Activated T-cell treated with anti-CD3 and anti-CD28 coated beads for 48 hours (primary cell): ENCODE results near the gene MARCHF4.
"Not testable (repeated sequence)": the region's sequence is repeated elsewhere in the genome, so short reads cannot be mapped to it uniquely, and the experiment has no call there.

Experiments
- DNase-seq: peaks from one replicate; pipeline ENCODE4 v3.0.0-alpha.2; 2020; ENCODE audit warnings: low read depth

The MARCHF4 gene

DNA sequence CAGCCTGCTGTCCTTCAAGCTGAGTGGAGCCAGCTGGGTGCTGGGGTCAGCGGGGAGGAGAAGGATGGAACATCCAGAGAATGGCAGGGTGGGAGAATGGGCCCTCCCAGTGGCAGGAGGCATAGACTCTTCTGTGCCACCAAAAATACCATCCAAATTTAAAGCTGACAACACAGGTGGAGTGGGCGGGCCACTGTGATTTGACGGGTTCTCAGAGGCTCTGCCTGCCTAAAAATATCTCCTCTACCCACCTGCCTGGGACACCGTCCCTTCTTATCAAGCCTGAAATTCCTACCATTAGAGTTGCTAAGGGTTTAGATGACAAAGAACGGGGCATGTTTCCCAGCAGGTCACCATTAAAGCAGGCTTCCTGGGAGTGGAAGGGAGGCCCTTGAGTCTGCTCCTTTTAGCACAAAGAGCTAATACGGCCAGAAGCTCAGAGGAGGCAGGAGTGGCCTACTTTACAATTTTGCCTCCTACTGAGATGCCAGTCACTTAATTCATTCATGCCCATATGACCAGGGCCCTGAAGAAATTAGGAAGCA lies 19.8 kb upstream of the MARCHF4 start:
- DNase-seq = no peak

DNA sequence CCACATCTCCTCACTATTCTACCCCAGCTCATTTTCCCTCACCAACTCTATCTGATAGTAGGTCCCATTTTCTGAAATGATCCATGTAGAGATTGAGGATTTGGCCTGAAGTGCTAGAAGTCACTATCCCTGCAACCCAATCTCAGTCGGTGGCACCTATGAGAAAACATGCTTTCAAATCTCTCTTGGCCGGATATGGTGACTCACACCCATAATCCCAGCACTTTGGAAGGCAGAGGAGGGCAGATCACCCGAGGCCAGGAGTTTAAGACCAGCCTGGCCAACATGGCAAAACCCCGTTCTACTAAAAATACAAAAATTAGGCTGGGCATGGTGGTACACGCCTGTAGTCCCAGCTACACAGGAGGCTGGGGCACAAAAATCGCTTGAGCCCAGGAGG lies 19.1 kb upstream of the MARCHF4 start:
- DNase-seq = no peak

DNA sequence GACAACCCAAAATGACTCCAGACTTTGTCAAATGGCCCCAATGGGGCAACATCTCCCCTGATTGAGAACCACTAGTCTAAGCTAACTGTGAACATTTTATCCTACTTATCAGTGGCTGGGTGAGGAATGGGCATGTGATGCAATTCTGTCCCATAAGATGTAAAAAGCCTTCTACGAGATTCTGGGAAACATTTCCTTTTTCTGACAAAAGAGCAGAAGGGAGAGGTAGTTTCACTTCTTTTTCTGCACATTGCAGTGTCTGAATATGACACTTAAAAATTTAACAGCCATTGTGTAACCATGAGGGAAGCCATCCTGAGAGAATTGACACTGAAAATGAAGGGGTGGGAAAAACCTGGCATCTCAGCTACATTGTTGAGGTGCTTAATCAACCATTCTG lies 17.3 kb upstream of the MARCHF4 start:
- DNase-seq = no peak

DNA sequence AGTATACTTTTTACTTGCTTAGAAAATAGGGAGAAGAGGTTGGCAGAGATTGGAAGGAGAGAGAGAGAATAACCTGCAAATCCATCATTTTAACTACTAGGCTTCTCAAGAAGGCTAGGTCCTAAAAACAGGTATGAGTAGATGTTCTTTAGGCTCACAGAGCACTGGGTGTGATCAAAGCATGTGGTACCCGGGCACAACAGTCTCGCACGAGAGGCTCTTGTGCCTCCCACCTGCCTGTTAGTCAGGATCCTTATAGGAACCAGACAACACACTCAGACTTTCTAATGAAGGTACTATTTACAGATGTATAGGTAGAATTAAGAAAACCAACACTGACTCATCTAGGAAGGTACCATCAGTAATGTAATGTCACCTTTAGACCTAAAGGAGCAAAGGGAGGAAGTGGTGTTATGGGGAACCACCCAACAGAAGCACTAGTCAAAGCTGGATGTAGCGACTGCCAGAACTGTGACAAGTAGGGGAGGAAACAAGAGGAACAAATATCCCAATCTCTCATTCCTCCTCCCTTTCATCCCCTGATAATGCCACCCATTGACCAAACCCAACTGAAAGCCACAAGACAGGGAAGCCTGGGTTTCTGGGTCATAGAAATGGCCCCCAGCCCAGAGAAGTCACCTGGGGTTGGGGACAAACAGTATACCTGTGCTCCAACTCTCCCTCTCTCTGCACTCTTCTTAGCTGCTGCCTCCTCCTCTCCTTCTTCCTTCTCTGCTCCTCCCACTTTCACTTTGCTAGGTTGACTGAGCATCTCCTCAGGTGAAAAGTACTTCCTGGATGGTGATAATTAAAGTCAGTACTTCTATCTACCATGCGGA lies 16.0 kb upstream of the MARCHF4 start:
- no peak for DNase-seq

DNA sequence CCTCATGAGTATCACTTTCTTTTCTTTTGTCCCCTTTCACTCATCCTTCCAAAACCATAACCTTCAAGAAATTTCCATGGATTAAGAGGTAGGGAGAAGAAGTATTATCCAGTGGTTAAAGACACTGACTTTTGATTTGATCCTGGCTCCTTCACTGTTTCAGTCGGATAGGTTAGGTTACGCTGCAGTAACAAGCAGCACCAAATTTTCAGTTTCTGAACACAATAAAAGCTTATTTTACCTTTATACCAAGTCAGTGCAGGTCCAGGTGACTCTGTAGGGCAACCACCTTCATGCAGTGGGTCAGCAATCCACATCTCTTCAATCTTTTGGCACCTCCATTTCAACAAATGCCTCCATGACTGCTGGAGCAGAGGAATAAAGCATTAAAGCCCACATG lies 15.0 kb upstream of the MARCHF4 start:
- DNase-seq = no peak

DNA sequence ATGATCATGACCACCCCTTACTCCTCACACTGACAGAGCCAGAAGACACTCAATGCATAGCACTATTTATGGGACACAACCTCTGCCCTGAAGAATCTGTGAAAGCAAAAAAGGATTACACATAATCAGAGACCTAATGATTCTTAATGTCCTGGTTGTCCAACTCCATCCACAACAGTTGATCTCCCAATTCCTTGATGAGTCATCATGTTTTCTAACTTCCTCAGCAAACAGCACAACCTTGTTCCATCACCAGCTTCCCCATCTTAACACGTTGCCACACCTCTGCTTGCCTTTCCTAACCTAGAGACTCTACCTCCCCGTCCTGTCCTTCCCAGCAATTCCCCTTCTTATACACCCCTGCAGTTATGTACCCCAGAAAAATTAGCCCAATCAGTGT lies 13.2 kb upstream of the MARCHF4 start:
- no peak for DNase-seq

DNA sequence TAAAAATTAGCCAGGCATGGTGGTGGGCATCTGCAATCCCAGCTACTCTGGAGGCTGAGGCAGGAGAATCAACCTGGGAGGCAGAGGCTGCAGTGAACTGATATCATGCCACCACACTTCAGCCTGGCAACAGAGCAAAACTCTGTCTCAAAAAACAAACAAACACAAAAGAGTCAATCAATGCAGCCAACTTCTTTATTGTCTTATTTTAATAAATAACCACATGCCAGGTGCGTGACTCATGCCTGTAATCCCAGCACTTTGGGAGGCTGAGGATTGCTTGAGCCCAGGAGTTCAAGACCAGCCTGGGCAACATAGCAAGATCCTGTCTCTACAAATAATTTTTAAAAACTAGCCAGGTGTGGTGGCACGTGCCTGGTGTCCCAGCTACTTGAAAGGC lies 12.1 kb upstream of the MARCHF4 start:
- not testable (repeated sequence) for DNase-seq

DNA sequence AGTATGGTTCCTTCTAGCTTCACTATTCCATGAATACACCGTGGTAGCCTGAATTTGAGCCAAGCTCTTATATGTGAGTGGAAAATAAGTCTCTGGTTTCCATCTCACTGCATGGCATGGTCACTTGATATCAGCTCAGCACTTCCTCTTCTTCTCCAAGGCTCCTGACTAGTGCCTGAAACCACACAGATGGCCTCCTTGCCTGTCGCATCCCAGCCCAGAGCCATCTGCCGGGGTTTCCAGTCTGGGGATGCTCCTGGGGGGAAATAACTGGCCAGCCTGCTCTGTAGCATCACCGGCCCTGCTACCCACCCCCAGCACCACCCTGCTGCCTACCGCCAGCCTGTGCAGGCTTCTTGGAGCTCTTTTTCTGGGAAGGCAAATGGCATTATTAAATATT lies 7.7 kb upstream of the MARCHF4 start:
- no peak for DNase-seq

DNA sequence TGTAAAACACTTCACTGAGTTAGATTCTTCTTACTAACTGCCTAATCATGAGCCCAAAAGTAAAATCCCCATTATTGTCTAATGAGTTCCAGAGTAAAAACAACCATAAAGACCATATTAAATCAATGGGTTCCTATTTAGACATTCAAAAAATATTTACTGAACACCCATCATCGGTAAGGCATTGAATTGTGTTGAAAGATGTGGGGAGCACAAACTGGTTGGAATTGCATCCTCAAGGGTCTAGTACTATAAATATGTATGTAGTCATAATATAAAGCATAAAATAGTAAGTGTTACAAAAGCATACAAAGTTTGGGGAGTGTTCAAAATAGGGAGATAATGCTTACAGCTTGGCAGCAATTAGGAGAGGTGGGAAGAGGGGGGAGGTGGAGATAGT lies 3.0 kb upstream of the MARCHF4 start:
- no peak for DNase-seq

DNA sequence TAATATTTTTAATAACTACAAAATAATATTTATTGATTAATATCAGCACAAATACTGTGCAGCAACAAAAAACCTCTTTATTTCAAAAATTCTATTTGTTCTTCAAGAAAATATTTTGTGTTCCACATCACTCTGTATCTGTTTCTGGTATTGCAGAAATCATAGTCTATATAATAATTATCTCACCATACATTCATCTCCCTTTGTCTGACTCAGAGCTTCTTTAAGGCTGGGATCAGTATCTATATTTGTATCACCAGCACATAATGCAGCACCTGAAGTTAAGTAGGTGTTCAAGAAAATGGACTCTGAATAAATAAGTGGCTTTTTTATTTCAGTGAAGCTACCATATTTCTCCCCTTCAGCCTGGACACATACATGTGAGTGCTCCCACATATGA lies 1.6 kb upstream of the MARCHF4 start:
- no peak for DNase-seq

DNA sequence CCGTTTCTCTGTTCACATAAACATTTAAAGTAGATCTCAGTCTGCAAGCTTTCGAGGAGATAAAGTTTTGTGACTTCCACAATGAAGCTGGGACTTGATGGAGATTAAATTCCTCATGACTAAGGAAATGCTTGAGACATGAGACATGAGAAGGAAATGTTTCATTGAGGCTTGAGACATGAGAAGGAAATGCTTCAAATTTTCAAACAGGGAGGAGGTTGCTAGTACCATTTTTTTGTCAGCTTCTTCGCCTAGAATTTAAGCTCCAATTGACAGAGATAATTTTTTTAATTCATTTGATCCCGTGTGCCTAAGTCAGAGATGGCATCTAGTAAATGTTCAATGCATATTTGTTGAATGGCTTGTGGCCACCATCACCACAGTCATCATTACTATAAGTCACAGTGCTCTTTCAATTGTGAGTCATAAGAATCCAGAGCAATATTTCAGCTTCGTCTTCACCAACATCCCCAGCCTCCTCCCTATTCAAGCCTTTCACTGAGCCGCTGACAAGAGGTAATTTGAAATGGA lies 543 bp upstream of the MARCHF4 start:
- DNase-seq = no peak

DNA sequence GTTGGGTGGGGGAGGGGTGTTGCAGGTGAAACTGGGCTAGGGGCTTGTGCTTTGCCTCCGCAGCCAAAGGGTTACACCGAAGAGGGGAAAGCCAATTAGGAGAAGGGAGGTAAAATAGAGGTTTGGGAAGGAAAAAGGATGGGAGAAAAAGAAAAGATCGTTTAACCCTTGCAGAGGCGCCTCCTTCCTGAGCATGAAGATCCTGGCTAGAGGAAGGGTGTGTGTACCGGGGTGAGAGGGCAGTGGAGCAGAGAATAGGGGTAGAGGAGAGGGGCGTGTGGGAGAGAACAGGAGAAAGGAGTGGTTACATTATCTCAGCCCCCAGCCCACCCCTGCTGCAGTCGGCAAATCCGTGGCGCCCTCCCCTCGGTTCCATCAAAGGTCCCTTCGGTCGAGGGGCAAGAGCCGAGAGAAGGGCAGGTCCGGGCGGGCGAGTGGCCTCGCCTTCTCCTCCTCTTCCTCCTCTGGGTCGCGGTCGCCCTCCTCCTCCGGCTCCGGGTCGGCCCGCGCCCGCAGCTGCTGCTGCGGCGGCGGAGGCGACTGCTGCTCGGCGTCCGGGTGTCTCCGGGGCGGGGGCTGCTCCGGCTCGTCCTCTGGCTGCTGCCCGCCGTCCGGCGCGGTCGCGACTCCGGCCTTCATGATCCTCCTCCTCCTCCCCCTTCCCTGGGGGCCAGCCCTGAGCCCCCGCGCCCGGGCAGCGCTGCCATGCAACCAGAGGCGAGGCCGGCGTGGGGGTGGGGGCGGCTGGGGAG lies 1.1 kb downstream of the MARCHF4 start:
- no peak for DNase-seq

DNA sequence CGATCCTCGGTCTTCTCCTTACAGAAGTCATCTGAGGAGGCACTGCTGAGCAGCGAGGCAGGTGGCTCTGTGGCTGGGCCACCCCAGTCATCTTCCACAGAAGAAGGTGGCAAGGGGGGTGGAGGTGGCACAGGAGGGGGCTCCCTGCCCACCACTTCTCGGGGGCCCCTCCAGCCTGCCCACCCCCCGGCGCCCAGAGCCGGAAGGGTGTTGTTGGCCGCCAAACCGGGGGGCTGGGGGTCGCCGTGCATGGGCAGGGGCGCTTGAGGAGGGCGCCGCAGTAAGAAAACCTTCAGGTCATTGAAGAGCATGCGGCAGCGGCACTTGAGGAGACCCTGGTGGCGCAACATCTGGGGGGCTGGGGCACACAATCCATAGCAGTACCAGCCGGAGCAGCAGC lies 2.5 kb downstream of the MARCHF4 start:
- DNase-seq = no peak

DNA sequence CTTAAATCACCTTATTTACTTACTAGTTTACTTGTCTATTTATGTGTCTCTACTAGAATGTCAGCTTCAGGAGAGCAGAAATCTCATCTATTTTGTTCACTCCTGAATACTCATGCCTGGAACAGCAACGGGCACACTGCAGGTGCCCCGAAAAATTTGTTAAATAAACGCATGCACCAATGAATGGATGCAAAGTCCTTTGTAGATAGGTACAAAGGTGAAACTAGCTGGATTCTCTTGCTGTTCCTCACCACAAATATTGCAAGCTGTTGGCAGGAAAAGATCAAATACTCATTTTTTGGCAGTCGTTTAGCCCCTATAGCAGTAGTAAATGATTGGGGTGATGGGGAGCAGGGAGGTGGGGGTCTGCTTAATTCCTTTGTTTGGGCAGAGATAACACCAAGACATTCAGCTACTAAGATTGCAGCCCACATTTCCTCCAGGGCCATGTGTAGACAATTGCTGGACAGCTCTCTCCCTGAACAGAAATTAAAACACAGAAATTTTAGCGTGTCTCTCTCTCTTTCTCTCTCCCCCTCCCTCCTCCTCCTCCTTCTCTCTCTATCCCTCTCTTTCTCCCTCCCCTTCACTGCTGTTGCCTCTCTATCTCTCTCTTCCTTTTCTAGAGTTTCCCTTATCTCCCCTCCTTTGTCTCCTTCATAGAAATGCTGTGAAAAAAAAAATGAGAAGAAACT lies 5.4 kb downstream of the MARCHF4 start:
- DNase-seq = no peak

DNA sequence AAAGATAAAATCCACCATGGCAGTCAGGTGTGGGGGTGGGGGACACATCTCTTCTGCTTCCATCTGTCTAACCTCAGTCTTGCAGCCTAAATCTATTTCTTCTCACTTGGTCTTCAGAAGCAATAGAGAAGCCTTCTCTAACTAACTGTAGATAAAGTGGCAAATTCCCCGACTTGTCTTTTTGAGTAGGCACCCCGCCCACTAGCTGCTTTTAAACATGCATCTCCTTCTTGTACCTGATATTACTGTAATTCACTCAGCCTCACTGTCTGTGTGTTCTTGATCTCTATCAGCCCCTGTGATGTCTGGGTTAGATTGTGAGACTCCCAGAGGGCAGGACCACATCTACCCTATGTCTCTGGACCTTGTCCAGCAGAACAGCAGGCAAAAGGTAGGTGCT lies 6.8 kb downstream of the MARCHF4 start:
- DNase-seq = no peak

DNA sequence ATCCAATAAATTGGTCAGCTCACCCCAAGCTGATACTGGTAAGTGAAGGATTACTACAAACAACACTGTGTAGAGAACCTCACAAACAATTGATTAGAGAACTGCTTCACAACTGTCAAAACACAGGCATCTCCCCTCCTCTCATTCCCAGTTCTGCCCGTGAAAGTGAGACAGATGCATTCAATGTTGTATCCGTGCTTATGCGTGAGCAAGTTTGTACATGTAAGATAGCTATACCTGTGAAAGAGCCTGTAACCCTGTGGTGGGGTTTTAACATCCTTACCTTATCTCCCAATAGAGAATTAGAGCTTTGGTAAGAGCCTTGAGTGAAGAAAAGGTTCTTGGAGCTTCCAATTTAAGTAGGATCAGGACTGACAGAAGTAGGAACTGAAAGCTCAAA lies 9.1 kb downstream of the MARCHF4 start:
- DNase-seq = no peak

DNA sequence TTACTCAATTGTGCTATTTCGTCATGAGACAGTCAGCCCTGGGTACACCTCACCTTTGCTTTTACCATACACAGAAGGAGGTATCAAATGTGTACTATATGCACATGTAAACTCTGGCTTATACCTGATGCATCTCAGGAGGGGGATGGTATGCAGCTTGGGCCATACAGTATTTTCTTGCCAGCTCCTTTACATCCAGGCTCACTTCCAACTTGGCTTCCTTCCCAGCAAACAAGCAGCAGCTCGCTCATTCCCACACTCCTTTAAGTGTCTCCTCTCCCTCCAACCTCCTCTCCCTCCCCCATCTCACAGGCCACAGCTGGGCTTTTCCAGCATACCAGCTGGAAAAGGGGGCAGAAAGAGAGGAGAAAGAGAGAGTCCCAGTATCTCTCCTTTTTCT lies 9.6 kb downstream of the MARCHF4 start:
- no peak for DNase-seq

DNA sequence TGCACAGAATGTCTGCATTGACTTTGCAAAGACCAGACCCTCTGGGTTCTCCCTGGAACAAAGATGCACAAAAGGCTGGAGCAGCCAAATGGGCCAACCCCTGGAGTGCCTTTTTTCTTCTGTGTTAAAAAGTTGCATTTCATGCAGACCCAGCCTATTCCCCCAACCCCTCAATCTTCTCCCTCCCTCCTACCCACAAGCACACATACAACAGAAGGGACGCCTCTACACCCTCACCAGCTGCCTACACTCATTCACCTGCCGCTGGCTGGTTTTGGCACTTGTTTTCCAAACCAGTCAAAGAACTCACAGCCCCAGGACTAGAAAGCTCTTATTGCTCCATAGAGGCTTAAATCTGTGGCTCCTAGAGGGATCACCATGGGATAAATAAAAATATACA lies 16.6 kb downstream of the MARCHF4 start:
- DNase-seq = no peak

DNA sequence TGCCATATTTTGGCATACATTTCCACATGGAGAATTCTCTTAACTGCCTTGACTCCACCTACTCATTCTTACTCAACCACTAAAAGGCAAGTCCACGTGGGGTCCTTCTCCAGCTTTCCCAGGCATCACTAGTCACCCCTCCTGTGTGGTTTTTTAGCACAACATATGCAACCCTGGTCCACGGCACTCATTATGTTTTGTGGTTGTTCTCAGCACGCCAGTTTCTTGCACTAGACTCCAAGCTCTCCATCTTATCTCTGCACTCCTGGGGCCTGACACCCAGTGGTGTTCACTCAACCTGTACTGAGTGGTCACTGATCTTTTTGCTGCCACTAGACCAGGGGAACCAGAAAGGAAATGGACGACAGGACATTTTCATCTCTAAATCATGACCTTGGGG lies 18.0 kb downstream of the MARCHF4 start:
- no peak for DNase-seq

DNA sequence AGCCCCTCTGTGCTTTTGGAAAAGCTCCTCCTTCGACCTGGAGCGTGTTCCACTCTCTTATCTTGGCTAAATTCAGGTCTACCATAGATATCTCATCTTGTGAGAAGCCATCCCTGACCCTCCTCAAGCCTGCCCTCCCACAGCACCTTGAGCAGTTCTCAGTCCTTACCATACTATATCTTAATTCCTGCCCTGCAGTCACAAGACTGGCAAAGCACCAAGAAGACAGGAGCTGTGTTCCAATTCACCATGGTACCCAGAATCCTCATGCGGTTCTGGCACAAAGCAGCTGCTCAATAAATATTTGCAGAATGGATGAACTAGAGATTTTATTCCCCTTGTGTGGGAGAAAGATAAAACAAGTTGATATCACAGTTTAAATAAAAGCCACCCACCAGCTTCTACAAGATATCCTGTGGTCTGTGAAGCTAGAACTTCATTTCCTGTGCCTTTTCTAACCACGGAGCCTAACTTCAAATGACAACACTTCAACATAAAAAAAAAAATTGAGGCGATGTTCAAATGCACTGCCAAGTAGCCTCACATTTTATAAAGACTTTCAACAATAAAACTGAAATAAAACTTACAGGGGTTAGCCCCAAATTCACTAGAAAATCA lies 19.5 kb downstream of the MARCHF4 start:
- DNase-seq = no peak

DNA sequence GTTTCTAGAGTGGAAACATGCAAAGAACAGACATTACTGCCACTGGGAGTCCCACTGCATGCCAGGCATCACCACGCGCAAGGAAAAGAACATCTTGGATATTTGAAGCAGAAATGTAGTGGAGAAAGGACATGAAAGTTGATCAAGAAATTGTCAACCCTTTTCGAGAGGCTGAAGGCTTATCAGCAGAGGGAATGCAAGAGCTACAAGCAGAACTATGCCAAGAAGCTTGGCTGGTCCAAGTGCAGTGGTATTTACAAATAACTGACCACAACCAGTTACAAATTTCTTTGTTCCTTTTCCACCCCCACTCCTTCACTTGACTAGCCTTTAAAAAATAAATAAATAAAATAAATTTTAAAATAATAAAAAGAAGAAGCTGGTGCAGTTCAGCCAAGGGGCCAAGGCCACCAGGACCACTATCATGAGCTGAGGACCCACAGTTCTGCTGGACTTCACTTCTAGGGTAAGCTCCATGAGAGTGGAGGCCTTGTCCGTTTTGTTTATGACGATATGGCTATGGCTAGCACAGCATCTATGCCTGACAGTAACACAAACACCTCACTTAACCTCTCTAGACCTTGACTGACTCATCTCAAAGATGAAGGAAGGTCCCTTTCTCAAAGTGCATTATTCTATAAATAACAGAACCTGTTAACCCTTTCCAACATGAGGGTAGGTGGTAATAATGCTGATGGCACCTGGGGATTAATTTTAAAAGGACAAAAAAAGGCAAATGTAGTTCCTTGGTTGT lies 20.9 kb downstream of the MARCHF4 start:
- no peak for DNase-seq
